ENCODE results near the gene ZNF317. TPM values are rescaled to one million over a fixed set of nuclear protein-coding genes. Genes with fewer than 3 reads are reported as not detected.

The ZNF317 gene
- total and polyA plus RNA-seq, 2 of the 13 experiments (the other 11 are each of a cell fraction or from before 2014, with no cell fraction given), result 14.0 to 27.9 TPM

- FAIRE-seq, result peak; percentile 54
- Histone ChIP-seq H2AFZ (ENCODE audit: low read length) (peak overlapping the region; percentile 61), H3K36me3 (replicated peaks in 1 of 2; ENCODE audit: control insufficient read depth in 1 of 2, insufficient read depth in 2 of 2, low read length in 2 of 2) (no peaks in the 10 kb centered on the region), H3K4me2 (ENCODE audit: low read depth, low read length) (peak overlapping the region; percentile 63), H3K79me2 (ENCODE audit: insufficient read depth, low read length) (no peaks in the 10 kb centered on the region), H3K27ac (ENCODE audit: extremely low read length, insufficient read depth, low read length) (no peak overlapping the region), H3K4me3 (replicated peaks in 1 of 3; ENCODE audit: insufficient read depth in 1 of 3, low read depth in 2 of 3, low read length in 3 of 3) (peak overlapping the region in 2 of 3 experiments; percentile 54 to 57; a peak in 4 of 6 replicates), H3K27me3 (ENCODE audit: control insufficient read depth in 1 of 2, insufficient read depth in 2 of 2, low read length in 2 of 2) (no peaks in the 10 kb centered on the region), H3K9ac (ENCODE audit: insufficient read depth, low read depth, low read length) (no peak overlapping the region), H3K4me1 (ENCODE audit: insufficient read depth, low read length) (no peaks in the 10 kb centered on the region), H3K9me3 (ENCODE audit: low read length) (no peaks in the 10 kb centered on the region), H4K20me1 (ENCODE audit: insufficient read depth, low read length) (no peaks in the 10 kb centered on the region)
- WGBS (ENCODE audit: low lambda C conversion rate), result 34% methylated on average over 9 of the region's 13 CpGs
- intact Hi-C loops (cut with micrococcal nuclease; ENCODE audit: unreplicated experiment), result no loop called here
- ATAC-seq, result peak; percentile 84
- in situ Hi-C loops (cut with HindIII; ENCODE audit: extremely low pct_ligation_motif_present, low pct_unique_long_range_greater_than_20kb), result no loop called here
- ChIA-PET CTCF (ENCODE audit: low intra/inter-chr PET ratio, low total read pairs) (interaction anchor here (0.9 to 1.9 kb wide), 2 partner anchors 420 to 591 kb away, joined by 3 to 5 read pairs; no protein-coding TSS in a partner anchor), POLR2A (no interaction called here)
- BruUV-seq (replicated peaks), result no TSS peak
- peak; percentile 33 for DNase-seq (ENCODE audit: low spot score)
- 0 out of 2 replicates have a peak, but pooled peaks have one; percentile 16 for TF ChIP-seq SALL1 (CRISPR knock-in tag; IDR thresholded peaks at IDR 0.05)
- no peak for TF ChIP-seq ZNF672 (CRISPR knock-in tag; IDR thresholded peaks at IDR 0.05)
- TF ChIP-seq ISL2 (CRISPR knock-in tag; IDR thresholded peaks at IDR 0.05), result no peak
- no peak for TF ChIP-seq PAXIP1 (CRISPR knock-in tag; conservative IDR thresholded peaks at IDR 0.05)
- no peak for TF ChIP-seq DPF2 (CRISPR knock-in tag; IDR thresholded peaks at IDR 0.05; ENCODE audit: borderline replicate concordance, low read depth)
- TF ChIP-seq ZFP36L1 (CRISPR knock-in tag; IDR thresholded peaks at IDR 0.05), result no peak
- no peak for TF ChIP-seq ERF (CRISPR knock-in tag; IDR thresholded peaks at IDR 0.05)
- no peak for TF ChIP-seq GMEB1 (CRISPR knock-in tag; IDR thresholded peaks at IDR 0.05; ENCODE audit: borderline replicate concordance)
- no peak for TF ChIP-seq FOXA1 (IDR thresholded peaks at IDR 0.05)
- TF ChIP-seq FOXA1 (CRISPR knock-in tag; IDR thresholded peaks at IDR 0.05), result no peak
- TF ChIP-seq MLX (CRISPR knock-in tag; IDR thresholded peaks at IDR 0.05), result no peak
- no peak for TF ChIP-seq NR2F6 (IDR thresholded peaks at IDR 0.05)
- no peak for TF ChIP-seq NR2F6 (CRISPR knock-in tag; IDR thresholded peaks at IDR 0.05)
- no peak for TF ChIP-seq NFE2L1 (CRISPR knock-in tag; IDR thresholded peaks at IDR 0.05; ENCODE audit: borderline replicate concordance)
- no peak for TF ChIP-seq NFKBIZ (CRISPR knock-in tag; IDR thresholded peaks at IDR 0.05)
- peak; percentile 90 for TF ChIP-seq CTCF (CRISPR knock-in tag; IDR thresholded peaks at IDR 0.05)
Observed at GRCh38 chr19:9205501-9206113, 65.4 kb downstream of the ZNF317 start.

Data from HepG2 (cell line).